A673 (cell line): ENCODE measurements around the gene FBLN1.

ENCODE experiments used
- CTCF ChIP-seq: fragments of 300-800, 200-600 bp; sonication (generic); conservative IDR thresholded peaks from 2 replicates; pipeline ENCODE4 v1.5.1; 2017; ENCODE audit warnings: low read depth, mild to moderate bottlenecking, antibody characterized with exemption, low read length, moderate library complexity, mixed read lengths
- EZH2 ChIP-seq: fragments of 200-600 bp; sonication (generic); IDR thresholded peaks from 2 replicates; pipeline ENCODE4 v1.6.1; 2017; ENCODE audit warnings: borderline replicate concordance, low read depth, mild to moderate bottlenecking, mixed read lengths, antibody characterized with exemption, low read length; ENCODE audit not compliant: poor library complexity, severe bottlenecking

GRCh38 chr22:45564349-45565030, 61.8 kb downstream of the FBLN1 start:
- no peak for TF ChIP-seq CTCF
- TF ChIP-seq EZH2, result no peak
